Trophoblast cell (in vitro differentiated cells and primary cell): Measurements from ENCODE around the gene NME3.
A peak's percentile ranks its signal among the peaks of the same experiment; 100 is the strongest.

Experiments
- DNase-seq, 2 donors: peaks; one replicate each; pipeline ENCODE4 v3.0.0-alpha.2; 2016
- H2AFZ ChIP-seq: 2 replicates; pipeline ENCODE4 v1.6.1; 2013; ENCODE audit warnings: low read length, moderate library complexity, mild to moderate bottlenecking; ENCODE audit not compliant: insufficient read depth, poor library complexity
- H2AK5ac ChIP-seq: 2 replicates; pipeline ENCODE4 v1.6.1; 2013; ENCODE audit warnings: mild to moderate bottlenecking, low read length
- H2BK120ac ChIP-seq: 2 replicates; pipeline ENCODE4 v1.6.1; 2013; ENCODE audit warnings: low read length, mild to moderate bottlenecking, moderate library complexity; ENCODE audit not compliant: insufficient read depth, poor library complexity
- H2BK12ac ChIP-seq: 2 replicates; pipeline ENCODE4 v1.6.1; 2013; ENCODE audit warnings: mild to moderate bottlenecking, low read length, moderate library complexity
- H2BK5ac ChIP-seq: 2 replicates; pipeline ENCODE4 v1.6.1; 2013; ENCODE audit warnings: low read length, low read depth, moderate library complexity, mild to moderate bottlenecking; ENCODE audit not compliant: poor library complexity
- H3K14ac ChIP-seq: 2 replicates; pipeline ENCODE4 v1.6.1; 2013; ENCODE audit warnings: mild to moderate bottlenecking, low read length
- H3K18ac ChIP-seq: 2 replicates; pipeline ENCODE4 v1.6.1; 2013; ENCODE audit warnings: mild to moderate bottlenecking, low read length
- H3K23ac ChIP-seq: 2 replicates; pipeline ENCODE4 v1.6.1; 2013; ENCODE audit warnings: low read length
- H3K27ac ChIP-seq: 2 replicates; pipeline ENCODE4 v1.5.1; 2013; ENCODE audit warnings: low read depth, mild to moderate bottlenecking, inconsistent platforms, low read length, moderate library complexity
- H3K27me3 ChIP-seq: 2 replicates; pipeline ENCODE4 v1.6.1; 2013; ENCODE audit warnings: inconsistent platforms, mild to moderate bottlenecking, low read length, moderate library complexity; ENCODE audit not compliant: insufficient read depth
- H3K36me3 ChIP-seq, 2 experiments: 1 replicate in 1 of 2; 2 replicates in 1 of 2; pipeline ENCODE4 v1.6.1; 2013; ENCODE audit warnings: low read length in 2 of 2, mild to moderate bottlenecking in 2 of 2, moderate library complexity in 1 of 2; ENCODE audit not compliant: insufficient read depth in 2 of 2, control insufficient read depth in 1 of 2
- H3K4ac ChIP-seq: 2 replicates; pipeline ENCODE4 v1.6.1; 2013; ENCODE audit warnings: low read depth, mild to moderate bottlenecking, low read length, moderate library complexity
- H3K4me1 ChIP-seq, 2 experiments: 1 replicate in 1 of 2; 2 replicates in 1 of 2; pipeline ENCODE4 v1.6.1; 2013; ENCODE audit warnings: low read length in 2 of 2, mild to moderate bottlenecking in 2 of 2, moderate library complexity in 1 of 2; ENCODE audit not compliant: insufficient read depth in 2 of 2, control insufficient read depth in 1 of 2
- H3K4me2 ChIP-seq: 2 replicates; pipeline ENCODE4 v1.6.1; 2013; ENCODE audit warnings: inconsistent platforms, mild to moderate bottlenecking, low read length, moderate library complexity
- H3K4me3 ChIP-seq: 2 replicates; pipeline ENCODE4 v1.5.1; 2013; ENCODE audit warnings: mild to moderate bottlenecking, low read depth, low read length, inconsistent platforms
- H3K79me1 ChIP-seq: one replicate; pipeline ENCODE4 v1.6.1; 2013; ENCODE audit warnings: low read length
- H3K79me2 ChIP-seq: 2 replicates; pipeline ENCODE4 v1.6.1; 2013; ENCODE audit warnings: low read length, mild to moderate bottlenecking; ENCODE audit not compliant: control insufficient read depth, insufficient read depth, poor library complexity
- H3K9ac ChIP-seq: 2 replicates; pipeline ENCODE4 v1.6.1; 2013; ENCODE audit warnings: mild to moderate bottlenecking, low read length
- H3K9me3 ChIP-seq: 2 replicates; pipeline ENCODE4 v1.6.1; 2013; ENCODE audit warnings: low read depth, mild to moderate bottlenecking, control low read depth, inconsistent platforms, low read length; ENCODE audit not compliant: insufficient read depth
- H4K12ac ChIP-seq: 2 replicates; pipeline ENCODE4 v1.6.1; 2013; ENCODE audit warnings: low read depth, mild to moderate bottlenecking, low read length, moderate library complexity
- H4K8ac ChIP-seq: 2 replicates; pipeline ENCODE4 v1.6.1; 2013; ENCODE audit warnings: low read depth, mild to moderate bottlenecking, low read length, moderate library complexity
- H4K91ac ChIP-seq: one replicate; pipeline ENCODE4 v1.6.1; 2013; ENCODE audit warnings: low read depth, mild to moderate bottlenecking, low read length, moderate library complexity
- WGBS: extraction: QIAGEN DNeasy Blood & Tissue Kit; methylation state at CpG from one replicate; pipeline ENCODE4 v1.1.7; 2013; ENCODE audit warnings: missing lambda C conversion rate; ENCODE audit not compliant: insufficient read length, insufficient coverage; ENCODE audit errors: extremely low coverage; 5-methylcytosine and 5-hydroxymethylcytosine counted together

The NME3 gene

DNA sequence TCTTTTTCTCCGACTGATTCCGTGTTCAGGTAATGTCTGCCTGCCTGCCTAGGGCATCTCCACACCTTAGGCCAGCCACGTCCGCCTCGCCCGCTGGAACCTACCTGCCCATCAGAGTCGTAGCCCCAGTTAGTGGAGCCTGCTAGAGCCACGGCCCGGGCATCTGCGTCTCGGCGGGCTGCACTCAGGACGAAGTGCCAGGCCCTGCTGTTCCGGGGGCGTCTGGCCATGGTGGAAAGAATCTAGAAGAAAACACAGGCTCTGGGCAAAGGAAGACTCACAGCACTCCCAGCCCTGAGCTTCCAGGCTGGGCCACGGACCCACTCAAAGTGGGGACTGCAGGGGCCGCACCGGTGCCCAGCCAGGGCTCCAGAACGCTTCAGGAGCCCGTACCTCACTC, 9.9 kb upstream of the NME3 start:
- Histone ChIP-seq H3K18ac (peak overlapping the region; percentile 37), H3K79me1 (no peaks in the 10 kb centered on the region), H2AK5ac (peak overlapping the region; percentile 5), H3K27me3 (no peaks in the 10 kb centered on the region), H2BK120ac (no peak overlapping the region), H2BK5ac (no peak overlapping the region), H3K14ac (no peak overlapping the region), H3K9me3 (no peaks in the 10 kb centered on the region), H3K79me2 (peaks cover 4% of the 10 kb centered on the region), H3K4me1 (peaks cover 8 to 21% of the 10 kb centered on the region in 2 experiments), H4K91ac (peak overlapping the region; percentile 67), H3K36me3 (peaks cover 45 to 55% of the 10 kb centered on the region in 2 experiments), H3K23ac (no peak overlapping the region), H3K4ac (no peak overlapping the region), H2AFZ (no peak overlapping the region), H4K12ac (peak overlapping the region; percentile 39), H3K9ac (peak overlapping the region; percentile 73), H3K4me3 (peak overlapping the region; percentile 82), H4K8ac (peak overlapping the region; percentile 5), H3K4me2 (peak overlapping the region; percentile 91), H3K27ac (no peak overlapping the region), H2BK12ac (no peak overlapping the region)
- no CpG with 5 or more reads among the region's 20 CpGs for WGBS
- no peak for DNase-seq

DNA sequence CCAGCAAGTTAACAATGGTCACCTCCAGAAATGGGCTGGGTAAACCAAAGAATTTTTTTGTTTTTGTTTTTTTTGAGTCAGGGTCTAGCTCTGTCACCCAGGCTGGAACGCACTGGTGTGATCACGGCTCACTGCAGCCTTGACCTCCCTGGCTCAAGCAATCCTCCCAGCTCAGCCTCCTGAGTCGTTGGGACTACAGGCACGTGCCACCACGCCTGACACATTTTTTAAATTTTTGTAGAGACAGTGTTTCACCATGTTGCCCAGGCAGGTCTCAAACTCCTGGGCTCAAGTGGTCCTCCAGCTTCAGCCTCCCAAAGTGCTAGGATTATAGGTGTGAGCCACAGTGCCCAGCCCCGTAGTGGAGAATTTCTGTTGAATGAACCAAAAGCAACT, 9.3 kb upstream of the NME3 start:
- Histone ChIP-seq H3K27ac (no peak overlapping the region), H2BK120ac (no peak overlapping the region), H2AK5ac (no peak overlapping the region), H3K14ac (no peak overlapping the region), H3K23ac (no peak overlapping the region), H2BK12ac (no peak overlapping the region), H3K36me3 (peaks cover 45 to 55% of the 10 kb centered on the region in 2 experiments), H4K8ac (no peak overlapping the region), H3K4me1 (peaks cover 8 to 21% of the 10 kb centered on the region in 2 experiments), H3K27me3 (no peaks in the 10 kb centered on the region), H3K18ac (no peak overlapping the region), H3K9me3 (no peaks in the 10 kb centered on the region), H2BK5ac (no peak overlapping the region), H2AFZ (no peak overlapping the region), H3K4me2 (no peak overlapping the region), H3K4me3 (no peak overlapping the region), H3K9ac (no peak overlapping the region), H4K91ac (no peak overlapping the region), H3K4ac (no peak overlapping the region), H4K12ac (no peak overlapping the region), H3K79me1 (no peaks in the 10 kb centered on the region), H3K79me2 (peaks cover 4% of the 10 kb centered on the region)
- peak in 1 of 2 donors; percentile 52 for DNase-seq
- no CpG with 5 or more reads among the region's 6 CpGs for WGBS

GRCh38 chr16:1779741-1780676, 8.7 kb upstream of the NME3 start:
- Histone ChIP-seq H3K27me3 (no peaks in the 10 kb centered on the region), H2AK5ac (no peak overlapping the region), H4K8ac (no peak overlapping the region), H3K4ac (no peak overlapping the region), H2BK5ac (no peak overlapping the region), H3K18ac (peak overlapping the region; percentile 14), H3K9me3 (no peaks in the 10 kb centered on the region), H3K14ac (no peak overlapping the region), H2BK120ac (no peak overlapping the region), H3K79me1 (no peaks in the 10 kb centered on the region), H2AFZ (no peak overlapping the region), H2BK12ac (no peak overlapping the region), H3K4me2 (no peak overlapping the region), H3K9ac (no peak overlapping the region), H4K12ac (no peak overlapping the region), H3K23ac (no peak overlapping the region), H4K91ac (no peak overlapping the region), H3K79me2 (peaks cover 4% of the 10 kb centered on the region), H3K27ac (no peak overlapping the region), H3K4me3 (no peak overlapping the region), H3K4me1 (peaks cover 8 to 21% of the 10 kb centered on the region in 2 experiments), H3K36me3 (peaks cover 48 to 57% of the 10 kb centered on the region in 2 experiments)
- no CpG with 5 or more reads among the region's 27 CpGs for WGBS
- peak; percentile 90 for DNase-seq

DNA sequence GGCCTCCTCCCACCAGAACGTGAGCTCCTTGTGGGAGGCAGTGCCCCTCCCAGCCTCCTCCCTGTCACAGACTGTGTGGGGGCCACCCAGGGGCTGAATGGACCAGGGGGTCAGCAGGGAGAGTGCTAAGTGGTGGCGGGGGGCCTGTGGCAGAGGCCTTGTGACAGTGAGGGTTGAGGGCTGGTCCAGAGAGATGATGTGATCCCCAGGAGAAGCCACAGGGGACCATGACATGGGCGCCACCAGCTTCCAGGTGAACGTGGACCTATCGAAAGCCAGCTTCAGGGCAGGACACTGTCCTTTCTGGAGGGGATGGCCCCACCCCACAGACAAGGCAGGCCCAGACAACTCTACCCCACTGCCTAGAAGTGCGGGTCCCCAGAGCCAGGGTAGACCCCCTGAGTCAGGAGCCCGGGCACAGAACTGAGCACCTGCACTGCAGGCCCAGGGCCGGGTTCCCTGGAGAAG, 7.9 kb upstream of the NME3 start:
- Histone ChIP-seq H3K27me3 (no peaks in the 10 kb centered on the region), H3K36me3 (peaks cover 50 to 56% of the 10 kb centered on the region in 2 experiments), H3K4ac (no peak overlapping the region), H3K4me3 (no peak overlapping the region), H2BK5ac (no peak overlapping the region), H3K9me3 (no peaks in the 10 kb centered on the region), H3K14ac (no peak overlapping the region), H4K8ac (no peak overlapping the region), H3K27ac (peak overlapping the region; percentile 2), H3K4me1 (peaks cover 10 to 21% of the 10 kb centered on the region in 2 experiments), H3K79me2 (peaks cover 4% of the 10 kb centered on the region), H3K9ac (no peak overlapping the region), H2AK5ac (no peak overlapping the region), H2AFZ (no peak overlapping the region), H4K91ac (no peak overlapping the region), H3K23ac (no peak overlapping the region), H4K12ac (no peak overlapping the region), H3K18ac (no peak overlapping the region), H3K79me1 (no peaks in the 10 kb centered on the region), H2BK120ac (no peak overlapping the region), H3K4me2 (no peak overlapping the region), H2BK12ac (no peak overlapping the region)
- DNase-seq: no peak
- WGBS: no CpG with 5 or more reads among the region's 8 CpGs
